ELF-1 (cell line): ENCODE measurements around the gene CASP8AP2.
A peak's percentile ranks its signal among the peaks of the same experiment; 100 is the strongest.
"Not testable (repeated sequence)": the region's sequence is repeated elsewhere in the genome, so short reads cannot be mapped to it uniquely, and the experiment has no call there.

Experiments
- DNase-seq: peaks from one replicate; pipeline ENCODE4 v3.0.0-alpha.2; 2016; ENCODE audit warnings: low read depth, low spot score

CASP8AP2 gene

DNA sequence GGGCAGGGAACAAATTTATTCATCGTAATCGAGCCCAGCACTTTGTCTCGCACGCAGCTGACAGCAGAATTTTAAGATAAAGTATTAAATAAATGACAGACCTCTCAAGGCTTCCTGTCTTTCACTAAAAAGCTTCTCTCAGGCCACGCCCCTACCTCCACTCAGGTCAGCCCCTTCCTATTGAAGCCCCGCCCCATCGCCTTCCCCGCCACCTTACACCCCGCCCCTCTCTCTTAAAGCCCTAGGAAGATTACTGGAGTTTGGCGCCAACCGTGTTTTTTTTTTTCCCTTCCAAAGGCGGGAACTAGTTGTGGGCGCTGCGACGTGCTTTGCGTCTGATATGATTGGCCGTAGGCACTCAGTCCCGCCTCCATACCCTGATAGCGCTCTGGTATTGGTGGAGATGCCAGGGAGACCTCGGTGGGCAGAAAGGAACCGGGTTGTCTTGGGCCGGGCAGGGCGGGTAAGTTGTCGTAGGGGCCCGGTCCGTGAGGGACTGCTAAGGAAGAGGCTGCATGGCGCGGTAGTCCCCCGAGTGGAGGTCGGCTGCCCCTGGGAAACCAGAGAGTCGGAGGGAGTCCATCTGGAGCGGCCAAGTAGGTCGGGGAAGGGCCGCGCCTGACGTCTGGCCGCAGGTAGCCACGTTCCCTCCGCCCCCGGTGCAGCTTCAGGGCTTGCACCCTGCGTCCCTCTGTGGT lies at the start of gene CASP8AP2:
CASP8AP2 (plus strand) TSS at position 409 of the 698 bp plus-strand sequence.
- DNase-seq = peak; percentile 99

- DNase-seq = no peak
These were observed 48.3 kb upstream of the CASP8AP2 start for GRCh38 chr6:89781070-89782034.

- no peak for DNase-seq
These were observed 47.5 kb upstream of the CASP8AP2 start for GRCh38 chr6:89782222-89782621.

- peak; percentile 22 for DNase-seq
These were observed 46.4 kb upstream of the CASP8AP2 start for GRCh38 chr6:89783293-89783692.

DNA sequence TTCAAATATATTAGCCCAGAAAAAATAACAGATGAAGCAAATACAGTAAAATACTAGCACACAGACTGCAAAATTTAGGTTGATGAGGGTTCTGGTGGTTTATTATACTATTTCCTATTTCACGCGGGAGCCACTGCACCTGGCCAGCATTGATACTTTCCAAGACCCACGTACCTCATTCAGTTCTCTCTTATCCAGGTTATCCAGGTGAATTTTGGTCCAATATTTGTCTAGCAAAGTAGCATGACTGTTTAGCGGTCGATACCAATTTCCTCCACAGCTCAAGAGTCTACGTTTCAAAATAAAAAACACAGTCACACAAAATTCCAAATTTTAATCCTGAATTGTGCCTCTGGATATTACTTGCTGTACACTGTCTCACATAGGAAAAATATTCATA lies 44.8 kb upstream of the CASP8AP2 start:
- no peak for DNase-seq

DNA sequence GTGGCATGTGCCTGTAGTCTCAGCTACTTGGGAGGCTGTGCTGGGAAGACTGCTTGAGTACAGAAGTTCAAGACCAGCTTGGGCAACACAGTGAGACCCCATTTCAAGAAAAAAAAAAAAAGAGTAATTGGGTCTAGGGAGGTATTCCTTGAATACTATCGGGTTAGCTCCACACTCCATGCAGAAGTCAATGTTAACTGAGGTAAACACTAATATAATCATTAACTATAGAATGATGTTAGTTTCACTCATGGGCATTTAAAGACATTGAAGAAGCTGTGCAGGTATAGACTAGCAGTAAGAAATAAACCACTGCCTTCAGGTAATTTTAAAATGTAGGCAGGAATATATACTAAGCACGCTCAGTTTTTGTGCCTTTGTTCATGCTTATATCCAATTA lies 42.7 kb upstream of the CASP8AP2 start:
- DNase-seq = no peak

DNA sequence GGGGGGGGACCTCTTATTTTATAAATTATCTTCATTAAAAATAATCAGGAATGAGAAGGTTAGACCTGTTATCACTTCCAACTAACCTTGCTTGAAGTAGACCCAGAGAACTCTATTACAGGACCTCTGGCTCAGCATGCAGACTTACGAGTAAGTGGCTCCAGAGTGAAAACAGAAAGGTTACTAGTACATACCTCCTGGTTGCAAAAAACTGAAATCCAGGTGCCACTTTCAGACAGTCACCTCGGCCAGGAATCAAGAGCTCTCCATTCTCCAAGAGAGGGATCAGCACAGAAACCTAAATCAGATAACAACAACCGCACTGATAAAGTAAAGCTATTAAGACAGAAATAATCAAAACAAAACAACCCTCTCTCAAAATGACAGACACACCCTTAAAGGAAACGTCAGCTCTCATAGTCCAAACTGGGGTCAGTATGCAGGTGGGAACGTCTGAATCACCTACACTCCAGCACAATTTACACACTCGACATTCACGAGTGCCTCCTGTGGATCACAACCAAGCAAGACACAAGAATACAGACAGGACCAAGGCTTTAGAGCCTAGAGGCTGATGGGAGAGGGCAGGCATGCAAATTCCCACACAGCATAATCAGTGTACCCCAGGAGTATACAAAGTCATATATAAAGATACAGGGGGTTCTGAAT lies 41.9 kb upstream of the CASP8AP2 start:
- no peak for DNase-seq

- DNase-seq = no peak
These were observed 39.7 kb upstream of the CASP8AP2 start for GRCh38 chr6:89789980-89790379.

GRCh38 chr6:89790403-89790802 lies 39.3 kb upstream of the CASP8AP2 start:
- DNase-seq = no peak

DNA sequence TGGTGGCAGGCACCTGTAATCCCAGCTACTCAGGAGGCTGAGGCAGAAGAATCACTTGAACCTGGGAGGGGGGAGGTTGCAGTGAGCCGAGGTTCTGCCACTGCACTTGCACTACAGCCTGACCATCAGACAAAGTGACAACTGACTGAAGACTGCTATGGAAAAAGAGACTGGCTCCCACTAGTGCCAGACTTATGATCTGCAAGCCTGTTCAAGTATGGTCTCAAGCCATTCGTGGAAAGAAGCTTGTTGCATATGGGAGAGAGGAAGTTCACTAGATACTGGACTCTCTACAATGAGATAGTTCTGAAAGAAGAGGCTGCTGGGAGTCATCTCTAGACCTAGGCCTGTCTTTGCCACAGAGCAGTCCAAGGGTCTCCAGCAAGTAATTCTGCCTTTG lies 36.8 kb upstream of the CASP8AP2 start:
- DNase-seq = peak; percentile 34

DNA sequence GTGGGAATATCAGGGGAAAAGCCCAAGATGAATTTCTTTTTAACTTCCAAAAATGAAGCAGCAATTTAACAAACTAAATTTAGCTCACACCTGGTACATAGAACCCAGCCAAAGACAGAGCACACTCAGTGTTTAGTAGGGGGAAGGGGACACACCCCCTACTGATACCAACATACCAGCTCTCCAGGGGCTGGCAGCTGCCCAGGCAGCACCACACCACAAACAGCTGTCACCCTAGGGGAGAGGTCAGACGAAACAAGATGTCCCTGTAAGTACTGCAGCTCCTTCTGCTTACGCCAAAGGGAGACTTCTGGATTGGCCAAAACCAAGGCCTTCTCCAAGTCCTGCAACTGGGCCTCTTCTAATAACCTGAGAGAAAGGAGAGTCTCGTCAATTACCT lies 36.1 kb upstream of the CASP8AP2 start:
- no peak for DNase-seq

DNA sequence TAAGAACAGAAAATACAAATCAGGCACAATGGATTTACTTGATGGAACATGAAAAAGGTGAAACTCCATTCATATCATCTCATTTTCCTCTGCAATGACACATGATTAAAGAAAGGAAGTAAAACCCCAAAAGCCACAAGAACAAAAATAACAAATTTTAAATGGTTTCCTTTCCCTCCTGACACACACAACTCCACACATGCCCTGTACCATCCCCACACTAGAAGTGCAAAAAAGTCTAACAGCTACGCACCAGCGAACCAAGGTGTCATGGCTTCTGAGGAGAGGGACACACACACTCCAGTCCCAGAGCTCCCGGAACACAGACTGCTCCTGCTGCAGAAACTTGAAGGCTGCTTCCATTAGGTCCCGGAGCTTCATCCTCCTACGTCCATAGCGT lies 35.4 kb upstream of the CASP8AP2 start:
- no peak for DNase-seq

DNA sequence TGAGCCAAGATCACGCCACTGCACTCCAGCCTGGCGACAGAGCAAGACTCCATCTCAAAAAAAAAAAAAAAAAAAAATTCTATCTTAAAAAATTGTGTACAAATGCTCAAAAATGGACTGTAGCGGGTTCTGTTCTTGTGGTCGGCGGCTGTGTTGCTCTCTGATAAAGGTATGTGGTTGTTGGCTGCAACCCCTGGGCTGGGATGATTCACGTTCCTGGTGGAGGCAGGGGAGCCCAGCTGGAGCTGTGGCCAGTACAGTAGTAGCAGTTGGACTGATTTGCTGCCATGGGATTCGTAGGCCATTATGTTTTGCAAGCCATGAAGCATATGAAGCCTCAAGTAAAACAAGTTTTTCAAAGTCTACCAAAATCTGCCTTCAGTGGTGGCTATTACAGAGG lies 32.4 kb upstream of the CASP8AP2 start:
- DNase-seq = no peak

- no peak for DNase-seq
These were observed 30.6 kb upstream of the CASP8AP2 start for GRCh38 chr6:89799096-89799495.

- DNase-seq = peak; percentile 29
These were observed 29.9 kb upstream of the CASP8AP2 start for GRCh38 chr6:89799756-89800155.

GRCh38 chr6:89803271-89803670 lies 26.4 kb upstream of the CASP8AP2 start:
- DNase-seq = no peak

- no peak for DNase-seq
These were observed 23.8 kb upstream of the CASP8AP2 start for GRCh38 chr6:89805814-89806371.

DNA sequence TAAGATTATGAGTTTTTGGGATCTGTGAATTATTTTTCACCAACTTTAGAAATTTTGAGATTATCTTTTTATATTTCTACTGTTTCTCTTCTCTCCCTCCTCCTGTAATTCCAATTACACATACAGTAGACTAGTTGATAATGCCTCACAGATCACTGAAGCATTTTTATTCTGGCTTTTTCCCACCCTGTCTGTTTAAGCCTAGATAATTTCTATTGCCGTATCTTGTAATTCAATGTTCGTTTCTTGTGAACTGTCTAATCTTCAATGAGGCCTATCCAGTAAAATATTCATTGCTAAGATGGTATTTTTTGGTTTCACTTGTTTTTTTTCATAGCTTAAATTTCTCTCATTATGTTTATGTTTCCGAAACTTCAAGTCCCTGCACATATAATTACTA lies 22.1 kb upstream of the CASP8AP2 start:
- no peak for DNase-seq

- not testable (repeated sequence) for DNase-seq
These were observed 16.3 kb upstream of the CASP8AP2 start for GRCh38 chr6:89813422-89813821.

DNA sequence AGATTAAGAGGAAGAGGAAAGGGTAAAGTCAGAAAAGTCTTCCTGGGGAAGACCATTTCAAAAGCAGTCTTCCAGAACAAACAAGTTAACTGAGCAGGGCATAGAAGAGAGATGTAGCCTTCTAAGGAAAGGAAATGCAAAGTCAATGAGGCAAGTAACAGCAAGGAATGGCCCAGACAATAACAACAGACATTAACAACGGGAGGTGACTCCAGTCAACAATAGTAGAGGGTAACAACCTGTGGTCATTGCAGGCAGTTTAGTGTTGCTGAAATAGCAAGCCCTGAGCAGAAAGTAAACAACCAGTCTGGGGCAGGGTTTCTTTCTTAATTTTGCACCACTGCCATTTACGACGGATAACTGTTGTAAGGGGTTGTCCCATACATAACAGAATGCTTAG lies 12.2 kb upstream of the CASP8AP2 start:
- peak; percentile 65 for DNase-seq

- no peak for DNase-seq
These were observed 10.7 kb upstream of the CASP8AP2 start for GRCh38 chr6:89818977-89819335.
